ENCODE measurements around the gene VTA1.

The VTA1 gene

GRCh38 chr6:142266060-142266459, 119.0 kb downstream of the VTA1 start:
- no peak for DNase-seq (ENCODE audit: low read depth, low spot score)

- no peak for DNase-seq (ENCODE audit: low read depth, low spot score)
These were observed 124.4 kb downstream of the VTA1 start for GRCh38 chr6:142271476-142271875.
